ENCODE data around the gene CSE1L. TPM values are rescaled to one million over a fixed set of nuclear protein-coding genes. Genes with fewer than 3 reads are reported as not detected.
"Not testable (repeated sequence)": the region's sequence is repeated elsewhere in the genome, so short reads cannot be mapped to it uniquely, and the experiment has no call there.

The CSE1L gene
- polyA plus RNA-seq, 1 donor from 2014 or later, result 74.2 TPM

DNA sequence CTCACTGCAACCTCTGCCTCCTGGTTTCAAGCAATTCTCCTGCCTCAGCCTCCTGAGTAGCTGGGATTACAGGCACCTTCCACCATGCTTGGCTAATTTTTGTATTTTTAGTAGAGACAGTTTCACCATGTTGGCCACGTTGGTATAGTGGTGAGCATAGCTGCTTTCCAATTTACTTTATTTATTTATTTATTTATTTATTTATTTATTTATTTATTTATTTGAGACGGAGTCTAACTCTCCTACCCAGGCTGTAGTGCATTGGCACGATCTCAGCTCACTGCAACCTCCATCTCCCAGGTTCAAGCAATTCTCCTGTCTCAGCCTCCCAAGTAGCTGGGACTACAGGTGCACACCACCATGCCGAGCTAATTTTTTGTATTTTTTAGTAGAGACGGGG, 54.2 kb downstream of the CSE1L start:
- not testable (repeated sequence) for H3K4me3 ChIP-seq (ENCODE audit: low read length); H4K20me1 ChIP-seq (ENCODE audit: insufficient read depth); H3K9me2 ChIP-seq (ENCODE audit: insufficient read depth, low read length); H2AFZ ChIP-seq (ENCODE audit: low read depth, low read length); H3K79me2 ChIP-seq (replicated peaks; ENCODE audit: insufficient read depth, low read length); H3F3A ChIP-seq (ENCODE audit: insufficient read depth, low read length, poor library complexity, severe bottlenecking); H3K27me3 ChIP-seq (ENCODE audit: insufficient read depth, low read depth, low read length); H3K9me3 ChIP-seq (ENCODE audit: low read length); H3K27ac ChIP-seq (ENCODE audit: low read length); H3K9ac ChIP-seq (ENCODE audit: low read length); H3K4me2 ChIP-seq (ENCODE audit: low read length)
- H3K36me3 ChIP-seq (ENCODE audit: insufficient read depth, low read length), result peaks cover 12% of the 10 kb centered on the region

- H3K79me2 ChIP-seq (replicated peaks; ENCODE audit: insufficient read depth, low read length), result no peaks in the 10 kb centered on the region
- peaks cover 12% of the 10 kb centered on the region for H3K36me3 ChIP-seq (ENCODE audit: insufficient read depth, low read length)
- no peak overlapping the region for H3K9ac ChIP-seq (ENCODE audit: low read length)
- H3K27ac ChIP-seq (ENCODE audit: low read length), result no peak overlapping the region
- no peaks in the 10 kb centered on the region for H3F3A ChIP-seq (ENCODE audit: insufficient read depth, low read length, poor library complexity, severe bottlenecking)
- no peak overlapping the region for H2AFZ ChIP-seq (ENCODE audit: low read depth, low read length)
- H3K4me2 ChIP-seq (ENCODE audit: low read length), result no peak overlapping the region
- no peaks in the 10 kb centered on the region for H3K9me2 ChIP-seq (ENCODE audit: insufficient read depth, low read length)
- no peaks in the 10 kb centered on the region for H3K9me3 ChIP-seq (ENCODE audit: low read length)
- no peaks in the 10 kb centered on the region for H4K20me1 ChIP-seq (ENCODE audit: insufficient read depth)
- TF ChIP-seq EZH2 (IDR thresholded peaks at IDR 0.05; ENCODE audit: borderline replicate concordance, insufficient read depth, low read length, poor library complexity, severe bottlenecking) (no peak), TAF1 (IDR thresholded peaks at IDR 0.05; ENCODE audit: low read depth) (no peak), EP300 (conservative IDR thresholded peaks at IDR 0.05; ENCODE audit: poor library complexity, severe bottlenecking) (no peak), RAD21 (conservative IDR thresholded peaks at IDR 0.05) (no peak), REST (IDR thresholded peaks at IDR 0.05; ENCODE audit: borderline replicate concordance) (no peak), MXI1 (conservative IDR thresholded peaks at IDR 0.05; ENCODE audit: poor library complexity, severe bottlenecking) (no peak), POLR2AphosphoS5 (IDR thresholded peaks at IDR 0.05) (no peak), SMC3 (conservative IDR thresholded peaks at IDR 0.05; ENCODE audit: poor library complexity) (no peak)
- TF ChIP-seq, protein P1, sequence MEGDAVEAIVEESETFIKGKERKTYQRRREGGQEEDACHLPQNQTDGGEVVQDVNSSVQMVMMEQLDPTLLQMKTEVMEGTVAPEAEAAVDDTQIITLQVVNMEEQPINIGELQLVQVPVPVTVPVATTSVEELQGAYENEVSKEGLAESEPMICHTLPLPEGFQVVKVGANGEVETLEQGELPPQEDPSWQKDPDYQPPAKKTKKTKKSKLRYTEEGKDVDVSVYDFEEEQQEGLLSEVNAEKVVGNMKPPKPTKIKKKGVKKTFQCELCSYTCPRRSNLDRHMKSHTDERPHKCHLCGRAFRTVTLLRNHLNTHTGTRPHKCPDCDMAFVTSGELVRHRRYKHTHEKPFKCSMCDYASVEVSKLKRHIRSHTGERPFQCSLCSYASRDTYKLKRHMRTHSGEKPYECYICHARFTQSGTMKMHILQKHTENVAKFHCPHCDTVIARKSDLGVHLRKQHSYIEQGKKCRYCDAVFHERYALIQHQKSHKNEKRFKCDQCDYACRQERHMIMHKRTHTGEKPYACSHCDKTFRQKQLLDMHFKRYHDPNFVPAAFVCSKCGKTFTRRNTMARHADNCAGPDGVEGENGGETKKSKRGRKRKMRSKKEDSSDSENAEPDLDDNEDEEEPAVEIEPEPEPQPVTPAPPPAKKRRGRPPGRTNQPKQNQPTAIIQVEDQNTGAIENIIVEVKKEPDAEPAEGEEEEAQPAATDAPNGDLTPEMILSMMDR (IDR thresholded peaks at IDR 0.05; ENCODE audit: poor library complexity, severe bottlenecking), result no peak
- H3K4me3 ChIP-seq (ENCODE audit: low read length), result no peak overlapping the region
- no peaks in the 10 kb centered on the region for H3K27me3 ChIP-seq (ENCODE audit: insufficient read depth, low read depth, low read length)
These were observed 54.9 kb downstream of the CSE1L start for GRCh38 chr20:49100972-49101371.

- TF ChIP-seq RAD21 (conservative IDR thresholded peaks at IDR 0.05) (no peak), EZH2 (IDR thresholded peaks at IDR 0.05; ENCODE audit: borderline replicate concordance, insufficient read depth, low read length, poor library complexity, severe bottlenecking) (no peak), POLR2AphosphoS5 (IDR thresholded peaks at IDR 0.05) (no peak), EP300 (conservative IDR thresholded peaks at IDR 0.05; ENCODE audit: poor library complexity, severe bottlenecking) (no peak), SMC3 (conservative IDR thresholded peaks at IDR 0.05; ENCODE audit: poor library complexity) (no peak), REST (IDR thresholded peaks at IDR 0.05; ENCODE audit: borderline replicate concordance) (no peak), MXI1 (conservative IDR thresholded peaks at IDR 0.05; ENCODE audit: poor library complexity, severe bottlenecking) (no peak), TAF1 (IDR thresholded peaks at IDR 0.05; ENCODE audit: low read depth) (no peak)
- TF ChIP-seq, protein P1 (IDR thresholded peaks at IDR 0.05; ENCODE audit: poor library complexity, severe bottlenecking), result no peak
- Histone ChIP-seq H3K27ac (ENCODE audit: low read length) (no peak overlapping the region), H3K36me3 (ENCODE audit: insufficient read depth, low read length) (peaks cover 12% of the 10 kb centered on the region), H3K9me3 (ENCODE audit: low read length) (no peaks in the 10 kb centered on the region), H3K9me2 (ENCODE audit: insufficient read depth, low read length) (no peaks in the 10 kb centered on the region), H3K4me2 (ENCODE audit: low read length) (no peak overlapping the region), H2AFZ (ENCODE audit: low read depth, low read length) (no peak overlapping the region), H3K9ac (ENCODE audit: low read length) (no peak overlapping the region), H4K20me1 (ENCODE audit: insufficient read depth) (no peaks in the 10 kb centered on the region), H3K27me3 (ENCODE audit: insufficient read depth, low read depth, low read length) (no peaks in the 10 kb centered on the region), H3K4me3 (ENCODE audit: low read length) (no peak overlapping the region), H3F3A (ENCODE audit: insufficient read depth, low read length, poor library complexity, severe bottlenecking) (no peaks in the 10 kb centered on the region), H3K79me2 (replicated peaks; ENCODE audit: insufficient read depth, low read length) (no peaks in the 10 kb centered on the region)
These were observed 56.9 kb downstream of the CSE1L start for GRCh38 chr20:49103019-49103418.
